H4 (cell line): ENCODE measurements around the gene CNTNAP1. TPM values are rescaled to one million over a fixed set of nuclear protein-coding genes. Genes with fewer than 3 reads are reported as not detected.

Experiments used
- DNase-seq: peaks from one replicate; pipeline ENCODE4 v3.0.0-alpha.2; 2015; ENCODE audit warnings: low spot score
- total RNA-seq: library from RNA; depleted of rRNA; stranded (reverse); fragments of >200 nt; shearing (Covaris generic); gene quantifications from 2 replicates; pipeline ENCODE4 v1.2.3, GENCODE V29; 2014

Gene CNTNAP1
- total RNA-seq, 1 experiment from 2014 or later = 6.7 TPM

- no peak for DNase-seq
These were observed 11.3 kb upstream of the CNTNAP1 start for GRCh38 chr17:42670789-42671657.

- DNase-seq = no peak
These were observed 10.3 kb upstream of the CNTNAP1 start for GRCh38 chr17:42672038-42672437.

- no peak for DNase-seq
These were observed 9.0 kb upstream of the CNTNAP1 start for GRCh38 chr17:42673266-42673884.

- peak; percentile 30 for DNase-seq
These were observed 8.2 kb upstream of the CNTNAP1 start for GRCh38 chr17:42673885-42674754.

GRCh38 chr17:42674755-42675347 is 7.5 kb upstream of the CNTNAP1 start:
- DNase-seq = no peak

- no peak for DNase-seq
These were observed 6.9 kb upstream of the CNTNAP1 start for GRCh38 chr17:42675348-42675964.

GRCh38 chr17:42675965-42676423 is 6.3 kb upstream of the CNTNAP1 start:
- no peak for DNase-seq

GRCh38 chr17:42676424-42677011 is 5.8 kb upstream of the CNTNAP1 start, which contains the start of gene PLEKHH3:
TSS of gene PLEKHH3 (minus strand) at chr17:42676994. CDS start at chr17:42676563, 431 bp downstream.
- DNase-seq = no peak

- peak; percentile 98 for DNase-seq
These were observed 5.1 kb upstream of the CNTNAP1 start for GRCh38 chr17:42677012-42677857.

GRCh38 chr17:42677921-42678781 is 4.2 kb upstream of the CNTNAP1 start:
- peak; percentile 91 for DNase-seq

GRCh38 chr17:42678951-42679491 is 3.3 kb upstream of the CNTNAP1 start:
- DNase-seq = no peak

GRCh38 chr17:42679492-42680330 is 2.6 kb upstream of the CNTNAP1 start:
- DNase-seq = no peak

GRCh38 chr17:42680331-42680808 is 2.0 kb upstream of the CNTNAP1 start:
- no peak for DNase-seq

- peak; percentile 26 for DNase-seq
These were observed 532 bp downstream of the CNTNAP1 start for GRCh38 chr17:42682722-42683403.

- no peak for DNase-seq
These were observed 1.2 kb downstream of the CNTNAP1 start for GRCh38 chr17:42683407-42684034.

GRCh38 chr17:42684929-42685556 is 2.7 kb downstream of the CNTNAP1 start:
- no peak for DNase-seq
